SK-N-SH treated with all-trans-retinoic acid at 6 μM for 48 hours (cell line): ENCODE data around the gene EFNB2.
A peak's percentile ranks its signal among the peaks of the same experiment; 100 is the strongest.

ENCODE experiments used
- ATAC-seq: fragments of 200-7000 bp; cut with Tn5 transposase; 3 replicates; pipeline ENCODE4 v1.9.1; 2020; ENCODE audit warnings: mild to moderate bottlenecking, moderate library complexity
- ARNTL ChIP-seq: fragments of 450-650 bp; formaldehyde crosslinking; IDR thresholded peaks from 2 replicates; pipeline ENCODE4 v1.5.0; 2020; ENCODE audit warnings: low read depth, mild to moderate bottlenecking, moderate library complexity, borderline replicate concordance
- BACH2 ChIP-seq: fragments of 250-450 bp; sonication (Bioruptor Pico); IDR thresholded peaks from 2 replicates; pipeline ENCODE4 v1.9.0; 2021; ENCODE audit warnings: mild to moderate bottlenecking, borderline replicate concordance
- CSDC2 ChIP-seq: fragments of 250-450 bp; sonication (Bioruptor Pico); IDR thresholded peaks from 2 replicates; pipeline ENCODE4 v1.5.0; 2020; ENCODE audit warnings: mild to moderate bottlenecking, moderate library complexity
- CSRNP3 ChIP-seq: fragments of 250-450 bp; sonication (Bioruptor Pico); IDR thresholded peaks from 2 replicates; pipeline ENCODE4 v1.5.1; 2021; ENCODE audit warnings: mild to moderate bottlenecking, moderate library complexity
- ESRRG ChIP-seq: fragments of 250-450 bp; sonication (Bioruptor Pico); IDR thresholded peaks from 2 replicates; pipeline ENCODE4 v1.6.1; 2021; ENCODE audit warnings: mild to moderate bottlenecking
- ISL1 ChIP-seq: fragments of 250-450 bp; sonication (Bioruptor Pico); IDR thresholded peaks from 2 replicates; pipeline ENCODE4 v2.1.2; 2022; ENCODE audit warnings: mild to moderate bottlenecking, moderate library complexity
- OSR1 ChIP-seq: fragments of 250-450 bp; sonication (Bioruptor Pico); IDR thresholded peaks from 2 replicates; pipeline ENCODE4 v1.8.0; 2022; ENCODE audit warnings: moderate library complexity, mild to moderate bottlenecking, inconsistent platforms
- PATZ1 ChIP-seq: fragments of 250-450 bp; sonication (Bioruptor Pico); IDR thresholded peaks from 2 replicates; pipeline ENCODE4 v1.8.0; 2020; ENCODE audit warnings: mild to moderate bottlenecking, moderate library complexity, borderline replicate concordance
- POU6F1 ChIP-seq: fragments of 250-450 bp; sonication (Bioruptor Pico); IDR thresholded peaks from 2 replicates; pipeline ENCODE4 v1.8.0; 2021; ENCODE audit warnings: low read depth, mild to moderate bottlenecking, moderate library complexity, borderline replicate concordance
- RARB ChIP-seq: fragments of 250-450 bp; sonication (Bioruptor Pico); IDR thresholded peaks from 2 replicates; pipeline ENCODE4 v1.8.0; 2021; ENCODE audit warnings: mild to moderate bottlenecking, moderate library complexity
- SNAI2 ChIP-seq: fragments of 250-450 bp; sonication (Bioruptor Pico); IDR thresholded peaks from 2 replicates; pipeline ENCODE4 v1.5.0; 2020; ENCODE audit warnings: mild to moderate bottlenecking, moderate library complexity
- TCF4 ChIP-seq: fragments of 250-450 bp; sonication (Bioruptor Pico); IDR thresholded peaks from 2 replicates; pipeline ENCODE4 v1.8.0; 2021; ENCODE audit warnings: mild to moderate bottlenecking, moderate library complexity, borderline replicate concordance
- TOX ChIP-seq: fragments of 250-450 bp; sonication (Bioruptor Pico); IDR thresholded peaks from 2 replicates; pipeline ENCODE4 v1.8.0; 2021; ENCODE audit warnings: mild to moderate bottlenecking, moderate library complexity, borderline replicate concordance
- ZC3H10 ChIP-seq: fragments of 250-450 bp; sonication (Bioruptor Pico); IDR thresholded peaks from 2 replicates; pipeline ENCODE4 v1.5.1; 2021; ENCODE audit warnings: mild to moderate bottlenecking, moderate library complexity
- ZFP3 ChIP-seq: fragments of 250-450 bp; sonication (Bioruptor Pico); IDR thresholded peaks from 2 replicates; pipeline ENCODE4 v1.5.0; 2020; ENCODE audit warnings: mild to moderate bottlenecking, moderate library complexity
- TF ChIP-seq, protein P1 (sequence below): fragments of 250-450 bp; sonication (Bioruptor Pico); IDR thresholded peaks from 2 replicates; pipeline ENCODE4 v1.5.0; 2020; ENCODE audit warnings: mild to moderate bottlenecking, moderate library complexity

Gene EFNB2

DNA sequence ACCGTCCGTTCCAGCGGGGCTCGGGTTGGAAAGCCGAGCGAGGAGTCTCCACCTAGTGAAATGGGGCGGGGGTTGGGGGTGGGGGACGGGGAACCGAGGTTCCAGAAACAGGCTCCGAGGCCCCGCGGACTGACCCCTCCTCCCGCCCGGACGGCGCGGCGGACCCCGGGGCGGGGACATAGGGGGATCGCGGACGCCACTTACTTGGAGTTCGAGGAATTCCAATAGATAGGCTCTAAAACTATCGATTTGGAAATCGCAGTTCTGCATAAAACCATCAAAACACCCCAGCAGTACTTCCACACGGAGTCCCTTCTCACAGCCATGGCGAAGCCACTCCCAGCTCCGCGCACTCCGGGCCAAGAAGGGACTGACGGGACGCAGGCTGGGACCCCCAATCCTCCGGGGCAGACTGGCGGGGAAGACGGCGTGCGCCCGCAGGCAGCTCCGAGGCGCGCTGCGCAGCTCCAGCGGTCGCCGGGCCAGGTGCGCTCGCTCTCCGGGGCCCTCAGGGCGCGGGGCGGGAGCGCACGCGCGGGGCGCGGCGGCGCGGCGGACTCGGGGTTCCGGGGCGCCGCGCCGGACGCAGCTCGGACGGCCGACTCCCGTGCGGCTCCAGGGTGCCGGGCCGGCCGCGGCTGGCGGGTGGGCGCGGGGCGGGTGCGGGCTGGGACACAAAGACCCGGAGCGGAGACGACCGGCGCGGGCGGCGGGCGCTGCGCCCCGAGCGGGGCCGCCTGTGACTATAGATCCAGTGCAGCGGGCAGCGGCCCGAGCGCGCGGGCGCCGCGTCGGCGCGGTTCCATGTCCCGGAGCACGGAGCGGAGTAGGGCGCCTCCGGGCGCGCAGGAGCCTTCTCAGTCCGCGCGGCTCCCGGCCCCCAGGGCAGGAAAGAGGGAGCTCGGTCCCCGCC, 567 bp downstream of the EFNB2 start:
- peak; percentile 0; the same call in 2 of the 3 replicates for ATAC-seq
- TF ChIP-seq PATZ1 (CRISPR knock-in tag) (no peak), ZFP3 (CRISPR knock-in tag) (peak; percentile 83)

- ATAC-seq: peak; percentile 7
- TF ChIP-seq ZFP3 (CRISPR knock-in tag) (0 out of 2 replicates have a peak, but pooled peaks have one; percentile 25), ESRRG (CRISPR knock-in tag) (no peak)
These were observed 1.4 kb downstream of the EFNB2 start for GRCh38 chr13:106533943-106534638.

- ATAC-seq: peak; percentile 60
- TF ChIP-seq ESRRG (CRISPR knock-in tag) (no peak), CSRNP3 (CRISPR knock-in tag) (no peak), RARB (no peak), CSDC2 (no peak), OSR1 (CRISPR knock-in tag) (no peak), ARNTL (no peak), SNAI2 (CRISPR knock-in tag) (no peak), BACH2 (CRISPR knock-in tag) (no peak), TCF4 (no peak), ZFP3 (CRISPR knock-in tag) (no peak), ISL1 (CRISPR knock-in tag) (no peak), TOX (CRISPR knock-in tag) (no peak), ZC3H10 (CRISPR knock-in tag) (no peak), POU6F1 (CRISPR knock-in tag) (no peak)
- TF ChIP-seq, protein P1, sequence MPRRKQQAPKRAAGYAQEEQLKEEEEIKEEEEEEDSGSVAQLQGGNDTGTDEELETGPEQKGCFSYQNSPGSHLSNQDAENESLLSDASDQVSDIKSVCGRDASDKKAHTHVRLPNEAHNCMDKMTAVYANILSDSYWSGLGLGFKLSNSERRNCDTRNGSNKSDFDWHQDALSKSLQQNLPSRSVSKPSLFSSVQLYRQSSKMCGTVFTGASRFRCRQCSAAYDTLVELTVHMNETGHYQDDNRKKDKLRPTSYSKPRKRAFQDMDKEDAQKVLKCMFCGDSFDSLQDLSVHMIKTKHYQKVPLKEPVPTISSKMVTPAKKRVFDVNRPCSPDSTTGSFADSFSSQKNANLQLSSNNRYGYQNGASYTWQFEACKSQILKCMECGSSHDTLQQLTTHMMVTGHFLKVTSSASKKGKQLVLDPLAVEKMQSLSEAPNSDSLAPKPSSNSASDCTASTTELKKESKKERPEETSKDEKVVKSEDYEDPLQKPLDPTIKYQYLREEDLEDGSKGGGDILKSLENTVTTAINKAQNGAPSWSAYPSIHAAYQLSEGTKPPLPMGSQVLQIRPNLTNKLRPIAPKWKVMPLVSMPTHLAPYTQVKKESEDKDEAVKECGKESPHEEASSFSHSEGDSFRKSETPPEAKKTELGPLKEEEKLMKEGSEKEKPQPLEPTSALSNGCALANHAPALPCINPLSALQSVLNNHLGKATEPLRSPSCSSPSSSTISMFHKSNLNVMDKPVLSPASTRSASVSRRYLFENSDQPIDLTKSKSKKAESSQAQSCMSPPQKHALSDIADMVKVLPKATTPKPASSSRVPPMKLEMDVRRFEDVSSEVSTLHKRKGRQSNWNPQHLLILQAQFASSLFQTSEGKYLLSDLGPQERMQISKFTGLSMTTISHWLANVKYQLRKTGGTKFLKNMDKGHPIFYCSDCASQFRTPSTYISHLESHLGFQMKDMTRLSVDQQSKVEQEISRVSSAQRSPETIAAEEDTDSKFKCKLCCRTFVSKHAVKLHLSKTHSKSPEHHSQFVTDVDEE: no peak
These were observed 2.1 kb downstream of the EFNB2 start for GRCh38 chr13:106533101-106533942.
